Medulla oblongata (tissue), 1 donor: ENCODE results near the gene SAMM50.

Source experiments
- DNase-seq: peaks from one replicate; pipeline ENCODE4 v3.0.0-alpha.2; 2015; ENCODE audit errors: extremely low spot score

The SAMM50 gene

GRCh38 chr22:44028091-44028490 lies 72.8 kb downstream of the SAMM50 start:
- DNase-seq: no peak

GRCh38 chr22:44029069-44029468 lies 73.8 kb downstream of the SAMM50 start:
- DNase-seq: no peak

DNA sequence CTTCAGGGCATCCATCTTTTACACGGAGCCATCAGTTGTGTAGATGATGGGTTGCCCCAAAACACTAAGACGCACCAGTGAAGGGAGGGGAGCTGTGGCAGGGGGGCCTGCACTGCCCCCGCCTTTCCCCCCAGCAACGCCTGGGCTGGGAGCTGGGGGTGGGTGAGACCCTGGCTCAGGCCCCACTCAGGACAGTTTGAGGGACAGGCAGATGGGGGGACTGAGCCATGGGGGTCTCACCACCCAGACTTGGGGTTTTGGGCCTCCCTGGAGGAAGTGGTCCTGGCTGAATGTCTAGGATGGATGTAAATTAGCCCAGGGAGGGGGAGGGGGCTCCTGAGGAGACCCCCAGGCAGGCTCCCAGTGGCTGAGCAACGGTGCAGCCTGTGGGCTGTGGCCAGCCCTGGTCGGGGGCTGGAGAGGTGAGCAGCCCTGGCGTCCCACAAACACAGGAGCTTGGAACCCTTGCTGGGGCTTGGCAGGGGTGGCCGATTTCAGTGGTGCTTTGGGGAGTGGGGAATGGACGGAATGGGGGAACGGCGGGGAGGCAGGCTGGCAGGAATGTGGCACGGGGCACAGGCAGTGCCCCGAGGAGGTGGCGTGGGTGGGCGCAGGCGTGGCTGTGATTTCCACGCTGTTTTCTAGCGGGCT lies 74.9 kb downstream of the SAMM50 start:
- no peak for DNase-seq

- no peak for DNase-seq
Observed at GRCh38 chr22:44030702-44031082, 75.5 kb downstream of the SAMM50 start.

- no peak for DNase-seq
Observed at GRCh38 chr22:44031158-44031952, 76.1 kb downstream of the SAMM50 start.

GRCh38 chr22:44032126-44032730 lies 77.0 kb downstream of the SAMM50 start:
- DNase-seq: no peak

GRCh38 chr22:44033287-44033686 lies 78.0 kb downstream of the SAMM50 start:
- no peak for DNase-seq

- no peak for DNase-seq
Observed at GRCh38 chr22:44033694-44034093, 78.5 kb downstream of the SAMM50 start.

DNA sequence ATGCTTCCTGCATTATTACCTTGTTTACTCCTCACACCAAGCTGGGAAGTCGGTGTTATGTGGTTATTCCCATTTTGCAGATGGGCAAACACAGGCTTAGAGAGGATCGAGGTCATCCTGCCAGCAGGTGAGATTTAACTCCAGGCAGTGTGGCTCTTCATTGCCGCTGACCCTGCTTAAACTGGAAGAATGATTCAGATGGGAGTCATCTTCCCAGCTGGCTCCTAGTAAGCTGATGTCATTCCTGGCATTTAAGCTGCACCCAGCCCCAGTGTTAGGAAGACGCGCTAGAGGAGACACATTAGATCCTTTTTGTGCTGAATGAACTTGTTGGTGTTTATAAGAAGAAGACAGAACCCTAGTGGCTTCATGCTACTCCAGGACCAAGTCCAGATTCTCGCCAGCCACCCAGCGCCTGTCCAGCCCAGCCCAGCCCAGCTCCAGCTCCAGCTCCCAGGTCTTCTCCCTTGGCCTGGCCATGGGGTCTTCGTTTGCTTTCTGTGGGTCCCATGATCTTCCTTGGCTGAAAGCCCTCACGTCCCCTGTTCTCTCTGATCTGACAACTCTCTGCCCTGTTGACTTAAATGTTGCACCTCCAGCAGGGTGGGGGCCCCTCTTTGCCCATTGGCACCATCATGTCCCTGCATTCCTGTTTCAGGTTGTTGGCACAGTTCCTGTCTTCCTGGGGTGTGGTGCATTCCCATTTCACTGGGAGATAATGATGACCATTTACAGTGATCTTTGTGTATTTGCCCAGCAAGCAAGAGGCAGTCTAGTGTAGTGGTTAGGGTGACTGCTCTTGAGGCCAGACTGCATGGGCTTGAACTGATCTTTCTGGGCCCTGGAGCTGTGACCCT lies 82.5 kb downstream of the SAMM50 start:
- DNase-seq: no peak

DNA sequence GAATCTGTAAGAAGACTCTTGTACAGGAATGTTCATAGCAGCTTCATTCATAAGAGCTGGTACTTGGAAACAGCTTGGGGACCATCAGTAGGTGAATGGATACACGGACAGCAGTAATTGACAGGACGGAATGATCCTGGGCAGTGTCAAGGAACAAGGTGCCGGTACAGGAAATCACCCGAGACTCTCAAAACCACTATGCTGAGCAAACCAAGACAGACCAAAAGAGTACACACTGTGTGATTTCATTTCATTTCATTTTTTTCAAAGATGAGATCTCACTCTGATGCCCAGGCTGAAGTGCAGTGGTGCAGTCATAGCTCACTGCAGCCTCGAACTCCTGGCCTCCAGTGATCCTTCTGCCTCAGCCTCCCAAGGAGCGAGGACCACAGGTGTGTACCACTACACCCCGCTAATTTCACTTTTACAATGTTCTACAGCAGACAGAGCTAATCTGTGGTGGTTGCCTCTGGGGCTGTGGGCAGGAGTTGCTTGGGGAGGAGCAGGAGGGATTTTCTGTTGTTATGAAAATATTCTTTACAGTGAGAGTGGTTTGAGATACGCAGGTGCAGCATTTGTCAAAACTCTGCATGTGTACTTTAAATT lies 84.4 kb downstream of the SAMM50 start:
- no peak for DNase-seq

GRCh38 chr22:44042249-44043218 lies 87.3 kb downstream of the SAMM50 start:
- DNase-seq: no peak

GRCh38 chr22:44045145-44045544 lies 89.9 kb downstream of the SAMM50 start:
- no peak for DNase-seq
